Keratinocyte (primary cell): ENCODE measurements around the gene CSNK1D. TPM values are rescaled to one million over a fixed set of nuclear protein-coding genes. Genes with fewer than 3 reads are reported as not detected.

Source experiments
- DNase-seq: peaks from one replicate; pipeline ENCODE4 v3.0.0-alpha.2; 2011; ENCODE audit warnings: low read depth, missing footprints, low spot score
- FAIRE-seq: peaks from 2 replicates; lab custom pipeline; 2011; peaks lifted over from hg19 to GRCh38; lab: Jason Lieb, UNC
- H2AFZ ChIP-seq: 2 replicates; pipeline ENCODE4 v1.6.0; 2012; ENCODE audit warnings: low read length, control low read depth, inconsistent platforms; ENCODE audit not compliant: control insufficient read depth
- H3K27ac ChIP-seq: 2 replicates; pipeline ENCODE4 v1.5.1; 2011; ENCODE audit warnings: low read length; ENCODE audit not compliant: control insufficient read depth, insufficient read depth
- H3K27me3 ChIP-seq: 3 replicates; pipeline ENCODE4 v1.6.0; 2011; ENCODE audit warnings: low read length; ENCODE audit not compliant: control insufficient read depth, insufficient read depth; ENCODE audit errors: extremely low read depth
- H3K36me3 ChIP-seq, 2 experiments: 2 replicates in 1 of 2; 3 replicates in 1 of 2; pipeline ENCODE4 v1.5.1; 2011; ENCODE audit warnings: low read length in 2 of 2, mild to moderate bottlenecking in 1 of 2; ENCODE audit not compliant: control insufficient read depth in 2 of 2, insufficient read depth in 2 of 2; ENCODE audit errors: extremely low read depth in 1 of 2
- H3K4me1 ChIP-seq: 3 replicates; pipeline ENCODE4 v1.5.1; 2011; ENCODE audit warnings: low read length; ENCODE audit not compliant: control insufficient read depth, insufficient read depth; ENCODE audit errors: extremely low read depth
- H3K4me2 ChIP-seq: 3 replicates; pipeline ENCODE4 v1.6.0; 2011; ENCODE audit warnings: low read depth, low read length; ENCODE audit not compliant: control insufficient read depth, insufficient read depth; ENCODE audit errors: extremely low read depth
- H3K4me3 ChIP-seq, 3 experiments: fragments of 200-600 bp in 1 of 3; sonication (generic) in 1 of 3; 2 replicates in 2 of 3; 3 replicates in 1 of 3; pipeline ENCODE4 v1.5.1; 2011 to 2016; ENCODE audit warnings: low read length in 3 of 3, mild to moderate bottlenecking in 3 of 3, control low read depth in 2 of 3, inconsistent platforms in 1 of 3, low read depth in 1 of 3, mixed read lengths in 1 of 3, mixed run types in 1 of 3, moderate library complexity in 1 of 3; ENCODE audit not compliant: control insufficient read depth in 2 of 3, insufficient read depth in 2 of 3; ENCODE audit errors: extremely low read depth in 1 of 3
- H3K79me2 ChIP-seq: 2 replicates; pipeline ENCODE4 v1.6.0; 2012; ENCODE audit warnings: low read length; ENCODE audit not compliant: control insufficient read depth, insufficient read depth
- H3K9ac ChIP-seq: 3 replicates; pipeline ENCODE4 v1.6.0; 2011; ENCODE audit warnings: low read length; ENCODE audit not compliant: control insufficient read depth, insufficient read depth; ENCODE audit errors: extremely low read depth
- H3K9me1 ChIP-seq: 3 replicates; pipeline ENCODE4 v1.6.0; 2011; ENCODE audit warnings: low read length; ENCODE audit not compliant: control insufficient read depth, insufficient read depth; ENCODE audit errors: extremely low read depth
- H3K9me3 ChIP-seq: 2 replicates; pipeline ENCODE4 v1.5.1; 2012; ENCODE audit warnings: low read depth, low read length; ENCODE audit not compliant: control insufficient read depth
- H4K20me1 ChIP-seq: 3 replicates; pipeline ENCODE4 v1.6.0; 2011; ENCODE audit warnings: low read length; ENCODE audit not compliant: control insufficient read depth, insufficient read depth; ENCODE audit errors: extremely low read depth
- CTCF ChIP-seq, 3 experiments: IDR thresholded peaks in 1 of 3; conservative IDR thresholded peaks in 1 of 3; optimal IDR thresholded peaks in 1 of 3; 2 replicates in 2 of 3; 3 replicates in 1 of 3; pipeline versions ENCODE3 to v1.5.1; 2011; ENCODE audit warnings: low read length in 3 of 3, mild to moderate bottlenecking in 3 of 3, moderate library complexity in 2 of 3, control low read depth in 1 of 3, inconsistent platforms in 1 of 3; ENCODE audit not compliant: insufficient read depth in 2 of 3; ENCODE audit errors: extremely low read depth in 1 of 3
- EZH2 ChIP-seq: IDR thresholded peaks from one replicate; pipeline ENCODE4 v1.6.1; 2012; ENCODE audit warnings: inconsistent platforms, mild to moderate bottlenecking, low read length, moderate library complexity
- dilution Hi-C: fragments of 300-500 bp; cut with MboI; formaldehyde crosslinking; loops from one replicate; pipeline ENCODE4 v1.7.0; 2020; ENCODE audit warnings: low sequenced_read_pairs; ENCODE audit not compliant: extremely low pct_ligation_motif_present
- polyA plus RNA-seq, 5 experiments: library from polyadenylated mRNA; depleted of rRNA in 3 of 5; stranded (reverse) in 3 of 5; stranded (forward) in 1 of 5; unstranded in 1 of 5; fragments of >200 nt; gene quantifications; 1 replicate in 1 of 5; 2 replicates in 3 of 5; 3 replicates in 1 of 5; pipeline versions ENCODE4 v1.2.1 to v1.2.3, GENCODE V29; 2011 to 2012; ENCODE audit warnings: missing spikeins in 2 of 5, low read depth in 1 of 5, low replicate concordance in 1 of 5

The CSNK1D gene
- polyA plus RNA-seq, 1 donor (not counting 4 experiments of a cell fraction or from before 2014, with no cell fraction given), result 86.0 TPM

- Histone ChIP-seq H3K9me1 (peaks cover 7% of the 10 kb centered on the region), H3K79me2 (peaks cover 8% of the 10 kb centered on the region), H3K4me1 (peaks cover 27% of the 10 kb centered on the region), H3K4me3 (no peak overlapping the region), H3K36me3 (peaks cover 5 to 13% of the 10 kb centered on the region in 2 experiments), H3K4me2 (no peak overlapping the region), H3K27me3 (no peaks in the 10 kb centered on the region), H4K20me1 (no peaks in the 10 kb centered on the region), H2AFZ (no peak overlapping the region), H3K27ac (no peak overlapping the region), H3K9me3 (no peaks in the 10 kb centered on the region), H3K9ac (no peak overlapping the region)
- FAIRE-seq (no peak), DNase-seq (no peak)
- TF ChIP-seq CTCF (optimal IDR thresholded peaks at IDR 0.05 in 1 of 3, IDR thresholded peaks at IDR 0.05 in 1 of 3, conservative IDR thresholded peaks at IDR 0.05 in 1 of 3; ENCODE audit: extremely low read depth in 1 of 3, insufficient read depth in 2 of 3, low read length in 3 of 3), result no peak
- TF ChIP-seq EZH2, result no peak
- dilution Hi-C loops, result no loop called here
Observed at GRCh38 chr17:82203920-82204319, 69.6 kb downstream of the CSNK1D start.

DNA sequence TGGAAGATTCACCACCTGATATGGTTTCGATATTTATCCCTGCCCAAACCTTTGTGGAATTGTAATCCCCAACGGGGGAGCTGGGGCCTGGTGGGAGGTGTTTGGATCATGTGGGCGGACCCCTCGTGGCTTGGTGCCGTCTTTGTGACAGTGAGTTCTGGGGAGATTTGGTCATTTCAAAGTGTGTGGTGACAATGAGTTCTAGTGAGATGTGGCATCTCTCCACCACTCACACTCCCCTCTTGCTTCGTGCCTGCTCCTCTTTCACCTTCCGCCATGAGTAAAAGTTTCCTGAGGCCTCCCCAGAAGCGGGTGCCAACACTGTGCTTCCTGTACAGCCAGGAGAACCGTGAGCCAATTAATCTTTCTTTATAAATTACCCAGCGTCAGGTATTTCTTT lies 70.5 kb downstream of the CSNK1D start:
- Histone ChIP-seq H3K36me3 (peaks cover 8 to 12% of the 10 kb centered on the region in 2 experiments), H3K9ac (no peak overlapping the region), H3K4me3 (no peak overlapping the region), H4K20me1 (no peaks in the 10 kb centered on the region), H3K9me1 (peaks cover 7% of the 10 kb centered on the region), H3K9me3 (no peaks in the 10 kb centered on the region), H2AFZ (no peak overlapping the region), H3K79me2 (peaks cover 8% of the 10 kb centered on the region), H3K4me2 (no peak overlapping the region), H3K27me3 (no peaks in the 10 kb centered on the region), H3K27ac (no peak overlapping the region), H3K4me1 (peaks cover 27% of the 10 kb centered on the region)
- no peak for FAIRE-seq
- DNase-seq, result no peak
- TF ChIP-seq CTCF (optimal IDR thresholded peaks at IDR 0.05 in 1 of 3, IDR thresholded peaks at IDR 0.05 in 1 of 3, conservative IDR thresholded peaks at IDR 0.05 in 1 of 3; ENCODE audit: extremely low read depth in 1 of 3, insufficient read depth in 2 of 3, low read length in 3 of 3) (no peak), EZH2 (no peak)
- dilution Hi-C loops, result no loop called here
